HepG2 (cell line): ENCODE data around the gene MOK. TPM values are rescaled to one million over a fixed set of nuclear protein-coding genes. Genes with fewer than 3 reads are reported as not detected.

Experiments
- ATAD3A ChIP-seq: sonication (generic); formaldehyde crosslinking; IDR thresholded peaks from 2 replicates; pipeline ENCODE4 v1.4.0; 2020; ENCODE audit warnings: missing genetic modification reagents
- ELK4 ChIP-seq: sonication (generic); formaldehyde crosslinking; IDR thresholded peaks from 2 replicates; pipeline ENCODE4 v1.9.0; 2021; ENCODE audit warnings: missing genetic modification reagents, borderline replicate concordance
- ERF ChIP-seq: IDR thresholded peaks from 2 replicates; pipeline ENCODE4 v1.6.1; 2018; ENCODE audit warnings: missing biosample characterization, missing genetic modification reagents
- FOXK2 ChIP-seq: fragments of 450-650 bp; IDR thresholded peaks from 2 replicates; pipeline ENCODE4 v1.6.1; 2016
- KAT2B ChIP-seq: fragments of 150-350 bp; IDR thresholded peaks from 2 replicates; pipeline ENCODE4 v1.6.1; 2014; ENCODE audit warnings: low read depth, low read length, borderline replicate concordance
- KAT8 ChIP-seq: IDR thresholded peaks from 2 replicates; pipeline ENCODE4 v1.6.1; 2016; ENCODE audit warnings: missing genetic modification reagents, missing compliant biosample characterization
- KDM2A ChIP-seq: sonication (generic); formaldehyde crosslinking; IDR thresholded peaks from 2 replicates; pipeline ENCODE4 v1.4.0; 2020; ENCODE audit warnings: low read depth, missing genetic modification reagents, borderline replicate concordance
- PRDM15 ChIP-seq: sonication (generic); formaldehyde crosslinking; IDR thresholded peaks from 2 replicates; pipeline ENCODE4 v1.4.0; 2020; ENCODE audit warnings: missing genetic modification reagents
- SOX13 ChIP-seq, 3 experiments: fragments of 450-650 bp in 1 of 3; sonication (generic) in 1 of 3; formaldehyde crosslinking in 1 of 3; IDR thresholded peaks in 2 of 3; conservative IDR thresholded peaks in 1 of 3; 2 replicates each; pipeline versions ENCODE4 v1.5.0 to v1.6.1; 2016 to 2020; ENCODE audit warnings: antibody characterized with exemption in 1 of 3, mild to moderate bottlenecking in 1 of 3, missing compliant biosample characterization in 1 of 3, missing genetic modification reagents in 1 of 3, moderate library complexity in 1 of 3
- ZBTB34 ChIP-seq: sonication (generic); formaldehyde crosslinking; IDR thresholded peaks from 2 replicates; pipeline ENCODE4 v1.8.0; 2022; ENCODE audit warnings: mild to moderate bottlenecking, missing genetic modification reagents
- ZNF318 ChIP-seq: sonication (generic); formaldehyde crosslinking; IDR thresholded peaks from 2 replicates; pipeline ENCODE4 v1.4.0; 2020; ENCODE audit warnings: mild to moderate bottlenecking, missing genetic modification reagents
- ZNF510 ChIP-seq: sonication (generic); formaldehyde crosslinking; IDR thresholded peaks from 2 replicates; pipeline ENCODE4 v1.4.0; 2020; ENCODE audit warnings: low read depth, mild to moderate bottlenecking, missing genetic modification reagents
- ZNF780A ChIP-seq: sonication (generic); formaldehyde crosslinking; IDR thresholded peaks from 2 replicates; pipeline ENCODE4 v1.8.0; 2022; ENCODE audit warnings: mild to moderate bottlenecking, missing genetic modification reagents, moderate library complexity
- polyA plus RNA-seq, 8 experiments: library from polyadenylated mRNA; depleted of rRNA in 3 of 8; stranded (reverse) in 7 of 8; unstranded in 1 of 8; fragments of >200 nt; fragmentation: Illumina TruSeq in 4 of 8; extraction: Trizol in 4 of 8; gene quantifications; 2 replicates each; pipeline versions ENCODE4 v1.2.1 to v1.2.3, GENCODE V29; 2011 to 2016; ENCODE audit warnings: low read depth in 4 of 8, missing spikeins in 1 of 8, mixed read lengths in 1 of 8; ENCODE audit not compliant: insufficient read depth in 1 of 8
- total RNA-seq, 5 experiments: library from RNA; depleted of rRNA; stranded (reverse); fragments of >200 nt; fragmentation: Illumina TruSeq; extraction: Trizol; gene quantifications; 2 replicates each; pipeline ENCODE4 v1.2.3, GENCODE V29; 2016; ENCODE audit warnings: low read depth in 1 of 5

Gene MOK
- total and polyA plus RNA-seq, 2 of the 13 experiments (the other 11 are each of a cell fraction or from before 2014, with no cell fraction given), result 15.3 to 16.9 TPM

GRCh38 chr14:102319351-102320032, 14.5 kb upstream of the MOK start, which contains the start of gene ZNF839 (continued):
- TF ChIP-seq KAT2B, result no peak
- TF ChIP-seq SOX13 (IDR thresholded peaks at IDR 0.05), result no peak
- TF ChIP-seq SOX13 (CRISPR knock-in tag; conservative IDR thresholded peaks at IDR 0.05 in 1 of 2, IDR thresholded peaks at IDR 0.05 in 1 of 2), result peak in 1 of 2 experiments; percentile 33; a peak in 1 of 4 replicates
- peak; percentile 83 for TF ChIP-seq KAT8 (CRISPR knock-in tag)
- TF ChIP-seq KDM2A (CRISPR knock-in tag), result peak; percentile 87
- no peak for TF ChIP-seq ZNF510 (CRISPR knock-in tag)
- no peak for TF ChIP-seq ELK4
- no peak for TF ChIP-seq FOXK2
- TF ChIP-seq ZNF780A (CRISPR knock-in tag), result no peak
- TF ChIP-seq PRDM15 (CRISPR knock-in tag), result no peak
- TF ChIP-seq ATAD3A (CRISPR knock-in tag), result no peak
- 0 out of 2 replicates have a peak, but pooled peaks have one; percentile 18 for TF ChIP-seq ERF (CRISPR knock-in tag)
- TF ChIP-seq ZNF318, result no peak
- TF ChIP-seq ZBTB34 (CRISPR knock-in tag), result no peak
